Breast epithelium (tissue), 4 donors: Measurements from ENCODE around the gene PSMA7. TPM values are rescaled to one million over a fixed set of nuclear protein-coding genes. Genes with fewer than 3 reads are reported as not detected.

ENCODE experiments used
- DNase-seq, 2 donors: peaks; one replicate each; pipeline ENCODE4 v3.0.0-alpha.2; 2019; ENCODE audit warnings: low spot score in 2 of 2
- H3K27ac ChIP-seq, 2 donors: fragments of 200-600 bp; sonication (generic) in 1 of 2; one replicate each; pipeline ENCODE4 v1.5.1; 2016 to 2019; ENCODE audit warnings: mild to moderate bottlenecking in 1 of 2
- H3K27me3 ChIP-seq, 2 donors: fragments of 200-600 bp; sonication (generic) in 1 of 2; one replicate each; pipeline versions ENCODE4 v1.5.1 to v1.6.0; 2017 to 2019; ENCODE audit warnings: control low read depth in 1 of 2, mild to moderate bottlenecking in 1 of 2
- H3K36me3 ChIP-seq: fragments of 200-600 bp; one replicate; pipeline ENCODE4 v1.5.1; 2019
- H3K4me1 ChIP-seq, 2 donors: fragments of 200-600 bp; sonication (generic); one replicate each; pipeline ENCODE4 v1.5.1; 2016 to 2019; ENCODE audit warnings: control low read depth in 1 of 2
- H3K4me3 ChIP-seq, 3 donors: fragments of 200-600 bp; sonication (generic); 1 replicate in 2 of 3; 2 replicates in 1 of 3; pipeline ENCODE4 v1.5.1; 2016 to 2019; ENCODE audit warnings: mild to moderate bottlenecking in 3 of 3, moderate library complexity in 2 of 3
- H3K9me3 ChIP-seq, 2 donors: fragments of 200-600 bp; sonication (generic) in 1 of 2; one replicate each; pipeline ENCODE4 v1.5.1; 2016 to 2019; ENCODE audit warnings: control low read depth in 1 of 2
- POLR2A ChIP-seq: fragments of 450-650 bp; IDR thresholded peaks from one replicate; pipeline ENCODE4 v1.6.1; 2016; ENCODE audit warnings: antibody characterized with exemption, mild to moderate bottlenecking, moderate library complexity
- POLR2AphosphoS5 ChIP-seq, 3 donors: sonication (generic); formaldehyde crosslinking; IDR thresholded peaks; one replicate each; pipeline ENCODE4 v1.6.1; 2017; ENCODE audit warnings: antibody characterized with exemption in 3 of 3
- intact Hi-C: fragments of 100-400 bp; cut with DNase I; formaldehyde crosslinking; loops from one replicate; pipeline ENCODE4 v1.15.1; 2023; ENCODE audit warnings: low total_unique reads
- total RNA-seq, 3 donors: library from RNA; depleted of rRNA; stranded (reverse); fragments of >200 nt; gene quantifications; one replicate each; pipeline ENCODE4 v1.1.0, GENCODE V29; 2016
- TF ChIP-seq, protein P1 (sequence below), 3 donors: fragments of 450-650 bp; IDR thresholded peaks; one replicate each; pipeline ENCODE4 v1.5.1; 2016 to 2017; ENCODE audit warnings: antibody characterized with exemption in 3 of 3, mild to moderate bottlenecking in 3 of 3, moderate library complexity in 3 of 3

PSMA7 gene
- total RNA-seq, 3 donors from 2014 or later = 200 to 579 (median 380) TPM

DNA sequence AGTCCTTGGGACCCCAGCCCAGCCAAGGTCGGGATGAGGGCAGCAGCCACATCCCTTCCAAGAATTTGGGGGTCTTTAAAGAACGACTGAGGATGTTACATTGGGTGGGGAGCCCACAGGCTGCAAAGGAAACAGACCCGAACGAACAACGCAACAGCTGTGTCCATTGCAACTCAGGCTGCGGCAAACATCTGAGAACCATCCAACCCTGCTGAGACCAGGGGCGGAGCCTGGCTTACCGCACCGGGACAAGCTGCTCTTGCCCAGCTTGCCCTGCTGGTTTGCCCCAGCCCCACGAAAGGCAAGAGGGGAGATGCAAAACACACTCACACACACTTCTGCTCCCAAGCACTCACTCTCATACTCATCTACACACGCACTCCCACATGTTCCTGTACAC, 56.0 kb downstream of the PSMA7 start:
- H3K4me1 ChIP-seq = no peaks in the 10 kb centered on the region
- DNase-seq = no peak
- TF ChIP-seq POLR2AphosphoS5 (IDR thresholded peaks at IDR 0.05) (no peak), POLR2A (no peak)
- TF ChIP-seq, protein P1, sequence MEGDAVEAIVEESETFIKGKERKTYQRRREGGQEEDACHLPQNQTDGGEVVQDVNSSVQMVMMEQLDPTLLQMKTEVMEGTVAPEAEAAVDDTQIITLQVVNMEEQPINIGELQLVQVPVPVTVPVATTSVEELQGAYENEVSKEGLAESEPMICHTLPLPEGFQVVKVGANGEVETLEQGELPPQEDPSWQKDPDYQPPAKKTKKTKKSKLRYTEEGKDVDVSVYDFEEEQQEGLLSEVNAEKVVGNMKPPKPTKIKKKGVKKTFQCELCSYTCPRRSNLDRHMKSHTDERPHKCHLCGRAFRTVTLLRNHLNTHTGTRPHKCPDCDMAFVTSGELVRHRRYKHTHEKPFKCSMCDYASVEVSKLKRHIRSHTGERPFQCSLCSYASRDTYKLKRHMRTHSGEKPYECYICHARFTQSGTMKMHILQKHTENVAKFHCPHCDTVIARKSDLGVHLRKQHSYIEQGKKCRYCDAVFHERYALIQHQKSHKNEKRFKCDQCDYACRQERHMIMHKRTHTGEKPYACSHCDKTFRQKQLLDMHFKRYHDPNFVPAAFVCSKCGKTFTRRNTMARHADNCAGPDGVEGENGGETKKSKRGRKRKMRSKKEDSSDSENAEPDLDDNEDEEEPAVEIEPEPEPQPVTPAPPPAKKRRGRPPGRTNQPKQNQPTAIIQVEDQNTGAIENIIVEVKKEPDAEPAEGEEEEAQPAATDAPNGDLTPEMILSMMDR (IDR thresholded peaks at IDR 0.05) = no peak
- intact Hi-C loops = no loop called here
- H3K36me3 ChIP-seq = no peaks in the 10 kb centered on the region
- H3K9me3 ChIP-seq = no peaks in the 10 kb centered on the region
- no peak overlapping the region for H3K4me3 ChIP-seq
- no peak overlapping the region for H3K27ac ChIP-seq
- peaks cover 0 to 18% of the 10 kb centered on the region in 2 donors for H3K27me3 ChIP-seq

Other genes starting within 250 kb of the PSMA7 start
- 10 to 100 TPM; 11.1 to 13.0 (median 12.7) TPM for gene TAF4, start 77.5 kb downstream of the PSMA7 start, total RNA-seq
- 10 to 100 TPM; 20.6 to 26.5 (median 25.6) TPM for gene LSM14B, start 20.9 kb downstream of the PSMA7 start, total RNA-seq
- gene SS18L1, start 375 bp upstream of the PSMA7 start, total RNA-seq = 10 to 100 TPM; 12.5 to 18.4 (median 14.4) TPM
- gene MTG2, start 39.6 kb upstream of the PSMA7 start, total RNA-seq = 10 to 100 TPM; 16.3 to 32.1 (median 25.6) TPM
- gene HRH3, start 76.9 kb upstream of the PSMA7 start, total RNA-seq = not detected
- gene OSBPL2, start 95.1 kb upstream of the PSMA7 start, total RNA-seq = 10 to 100 TPM; 25.0 to 46.1 (median 38.0) TPM
- 100 to 1,000 TPM in 2 of 3 donors, 10 to 100 TPM in 1; 80.2 to 131 (median 105) TPM for gene ADRM1, start 159.6 kb upstream of the PSMA7 start, total RNA-seq
- 100 to 1,000 TPM in 1 of 3 donors, 10 to 100 TPM in 2; 16.6 to 114 (median 53.3) TPM for gene LAMA5, start 223.9 kb upstream of the PSMA7 start, total RNA-seq
- gene RPS21, start 243.7 kb upstream of the PSMA7 start, total RNA-seq = 1,000 to 10,000 TPM; 1,723 to 3,116 (median 2,974) TPM